ENCODE data around the gene JAK2.

- TF ChIP-seq RCOR1 (IDR thresholded peaks at IDR 0.05; ENCODE audit: insufficient replicate concordance, low read length) (no peak), CTCF (conservative IDR thresholded peaks at IDR 0.05; ENCODE audit: low read depth, low read length) (no peak), FOS (IDR thresholded peaks at IDR 0.05; ENCODE audit: low read depth, low read length) (no peak), POLR2A (IDR thresholded peaks at IDR 0.05; ENCODE audit: low read depth, low read length) (no peak), MAFK (IDR thresholded peaks at IDR 0.05; ENCODE audit: low read depth, low read length) (no peak), RFX5 (IDR thresholded peaks at IDR 0.05; ENCODE audit: low read depth, low read length) (no peak), CEBPB (IDR thresholded peaks at IDR 0.05; ENCODE audit: low read depth, low read length) (no peak), RAD21 (IDR thresholded peaks at IDR 0.05; ENCODE audit: low read length) (no peak), MAZ (IDR thresholded peaks at IDR 0.05; ENCODE audit: borderline replicate concordance, low read depth, low read length) (no peak), SMC3 (IDR thresholded peaks at IDR 0.05; ENCODE audit: low read depth, low read length) (no peak)
- TF ChIP-seq, protein P1, sequence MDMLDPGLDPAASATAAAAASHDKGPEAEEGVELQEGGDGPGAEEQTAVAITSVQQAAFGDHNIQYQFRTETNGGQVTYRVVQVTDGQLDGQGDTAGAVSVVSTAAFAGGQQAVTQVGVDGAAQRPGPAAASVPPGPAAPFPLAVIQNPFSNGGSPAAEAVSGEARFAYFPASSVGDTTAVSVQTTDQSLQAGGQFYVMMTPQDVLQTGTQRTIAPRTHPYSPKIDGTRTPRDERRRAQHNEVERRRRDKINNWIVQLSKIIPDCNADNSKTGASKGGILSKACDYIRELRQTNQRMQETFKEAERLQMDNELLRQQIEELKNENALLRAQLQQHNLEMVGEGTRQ (IDR thresholded peaks at IDR 0.05; ENCODE audit: low read depth, low read length) = no peak
These were observed 1.2 kb downstream of the JAK2 start for GRCh38 chr9:4986296-4986695.
